Mammary epithelial cell (primary cell): ENCODE measurements around the gene FBP2.

ENCODE experiments used
- EZH2 ChIP-seq: IDR thresholded peaks from 2 replicates; pipeline ENCODE4 v1.6.1; 2012; ENCODE audit warnings: low read length, inconsistent platforms, borderline replicate concordance
- TF ChIP-seq, protein P1 (sequence below), 2 donors: IDR thresholded peaks in 1 of 2; conservative IDR thresholded peaks in 1 of 2; 2 replicates each; pipeline ENCODE4 v1.5.1; 2011 to 2012; ENCODE audit warnings: inconsistent platforms in 2 of 2, low read length in 2 of 2, mild to moderate bottlenecking in 2 of 2, control low read depth in 1 of 2, low read depth in 1 of 2; ENCODE audit not compliant: insufficient read depth in 1 of 2; ENCODE audit errors: extremely low read depth in 1 of 2

DNA sequence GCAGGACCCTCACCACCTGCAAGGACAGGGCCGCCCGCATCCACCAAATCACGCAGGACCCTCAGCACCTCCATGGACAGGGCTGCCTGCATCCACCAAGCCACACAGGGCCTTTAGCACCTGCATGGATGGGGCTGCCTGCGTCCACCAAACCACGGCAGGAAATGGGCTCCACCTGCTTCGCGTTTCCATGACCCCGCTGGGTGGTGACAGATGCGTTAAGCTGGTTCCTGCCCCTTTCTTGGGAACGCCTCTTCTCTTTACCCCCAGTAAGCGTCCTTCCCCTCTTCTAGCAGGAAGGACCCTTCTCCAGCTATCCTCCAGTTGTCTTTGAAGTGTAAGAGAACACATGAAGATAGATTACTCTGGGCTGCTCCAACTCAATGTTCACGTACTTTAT lies 32.2 kb upstream of the FBP2 start:
- TF ChIP-seq, protein P1, sequence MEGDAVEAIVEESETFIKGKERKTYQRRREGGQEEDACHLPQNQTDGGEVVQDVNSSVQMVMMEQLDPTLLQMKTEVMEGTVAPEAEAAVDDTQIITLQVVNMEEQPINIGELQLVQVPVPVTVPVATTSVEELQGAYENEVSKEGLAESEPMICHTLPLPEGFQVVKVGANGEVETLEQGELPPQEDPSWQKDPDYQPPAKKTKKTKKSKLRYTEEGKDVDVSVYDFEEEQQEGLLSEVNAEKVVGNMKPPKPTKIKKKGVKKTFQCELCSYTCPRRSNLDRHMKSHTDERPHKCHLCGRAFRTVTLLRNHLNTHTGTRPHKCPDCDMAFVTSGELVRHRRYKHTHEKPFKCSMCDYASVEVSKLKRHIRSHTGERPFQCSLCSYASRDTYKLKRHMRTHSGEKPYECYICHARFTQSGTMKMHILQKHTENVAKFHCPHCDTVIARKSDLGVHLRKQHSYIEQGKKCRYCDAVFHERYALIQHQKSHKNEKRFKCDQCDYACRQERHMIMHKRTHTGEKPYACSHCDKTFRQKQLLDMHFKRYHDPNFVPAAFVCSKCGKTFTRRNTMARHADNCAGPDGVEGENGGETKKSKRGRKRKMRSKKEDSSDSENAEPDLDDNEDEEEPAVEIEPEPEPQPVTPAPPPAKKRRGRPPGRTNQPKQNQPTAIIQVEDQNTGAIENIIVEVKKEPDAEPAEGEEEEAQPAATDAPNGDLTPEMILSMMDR (conservative IDR thresholded peaks at IDR 0.05 in 1 of 2, IDR thresholded peaks at IDR 0.05 in 1 of 2; ENCODE audit: extremely low read depth in 1 of 2, insufficient read depth in 1 of 2, low read depth in 1 of 2, low read length in 2 of 2), result no peak
- TF ChIP-seq EZH2, result no peak
